Panc1 (cell line): ENCODE data around the gene NEB. TPM values are rescaled to one million over a fixed set of nuclear protein-coding genes. Genes with fewer than 3 reads are reported as not detected.

Experiments used
- ATAC-seq: fragments of 200-7000 bp; cut with Tn5 transposase; 2 replicates; pipeline ENCODE4 v1.9.1; 2020; ENCODE audit warnings: mild to moderate bottlenecking, moderate library complexity
- BruUV-seq: library from RNA; stranded (reverse); fragments of 400-500 nt; replicated peaks from 2 replicates; lab custom pipeline; 2021; lab: Mats Ljungman, UMichigan
- CTCF ChIA-PET: fragments of 300-600 bp; sonication (Branson Sonifier 250); formaldehyde crosslinking; loops from one replicate; lab custom pipeline; 2022; ENCODE audit warnings: antibody characterized with exemption; lab: Charles Lee
- POLR2A ChIA-PET: fragments of 300-600 bp; sonication (Branson Sonifier 250); formaldehyde crosslinking; loops from one replicate; lab custom pipeline; 2022; ENCODE audit warnings: antibody characterized with exemption; lab: Charles Lee
- DNase-seq: peaks from one replicate; pipeline ENCODE4 v3.0.0-alpha.2; 2010; ENCODE audit warnings: low read depth, low spot score
- H3K27ac ChIP-seq: 2 replicates; pipeline ENCODE4 v1.5.1; 2011; ENCODE audit warnings: mild to moderate bottlenecking, low read length, inconsistent platforms
- H3K27me3 ChIP-seq: fragments of 200-500 bp; sonication (Bioruptor generic); 2 replicates; pipeline ENCODE4 v1.6.0; 2014; ENCODE audit warnings: low read length, inconsistent platforms; ENCODE audit not compliant: control insufficient read depth, insufficient read depth
- H3K36me3 ChIP-seq: fragments of 200-500 bp; sonication (Bioruptor generic); 2 replicates; pipeline ENCODE4 v1.5.1; 2014; ENCODE audit warnings: inconsistent platforms, mild to moderate bottlenecking, low read length, moderate library complexity; ENCODE audit not compliant: control insufficient read depth, insufficient read depth
- H3K4me1 ChIP-seq: 2 replicates; pipeline ENCODE4 v1.5.1; 2011; ENCODE audit warnings: inconsistent platforms, mild to moderate bottlenecking, low read length, moderate library complexity; ENCODE audit not compliant: control insufficient read depth, insufficient read depth
- H3K4me3 ChIP-seq, 2 experiments: 2 replicates each; pipeline ENCODE4 v1.5.1; 2011 to 2012; ENCODE audit warnings: low read depth in 2 of 2, low read length in 2 of 2, mild to moderate bottlenecking in 2 of 2, inconsistent platforms in 1 of 2, moderate library complexity in 1 of 2
- H3K9me3 ChIP-seq: fragments of 200-500 bp; sonication (Bioruptor generic); 2 replicates; pipeline ENCODE4 v1.5.1; 2014; ENCODE audit warnings: low read depth, mild to moderate bottlenecking, inconsistent platforms, low read length, moderate library complexity; ENCODE audit not compliant: control insufficient read depth, insufficient read depth
- POLR2AphosphoS5 ChIP-seq: IDR thresholded peaks from 2 replicates; pipeline ENCODE4 v1.6.1; 2012; ENCODE audit warnings: mild to moderate bottlenecking, low read depth, low read length, moderate library complexity
- SIN3A ChIP-seq: IDR thresholded peaks from 2 replicates; pipeline ENCODE4 v1.6.1; 2012; ENCODE audit warnings: low read depth, mild to moderate bottlenecking, low read length, moderate library complexity, borderline replicate concordance; ENCODE audit not compliant: insufficient read depth
- TCF7L2 ChIP-seq: IDR thresholded peaks from 2 replicates; pipeline ENCODE4 v1.6.1; 2011; ENCODE audit warnings: mild to moderate bottlenecking, low read depth, low read length, inconsistent platforms
- in situ Hi-C: cut with HindIII; loops from 2 replicates; pipeline ENCODE4 v1.10.0; 2016; ENCODE audit warnings: low sequenced_read_pairs, low pct_unique_long_range_greater_than_20kb
- intact Hi-C: fragments of 100-400 bp; cut with micrococcal nuclease; formaldehyde crosslinking; loops from one replicate; pipeline ENCODE4 v1.10.0; 2022; ENCODE audit not compliant: unreplicated experiment
- total RNA-seq: library from RNA; stranded (reverse); gene quantifications from one replicate; pipeline ENCODE4 v1.2.1, GENCODE V29; 2021; ENCODE audit not compliant: unreplicated experiment
- TF ChIP-seq, protein P1 (sequence below), 2 experiments: IDR thresholded peaks; 2 replicates each; pipeline ENCODE4 v1.6.1; 2011 to 2012; ENCODE audit warnings: low read depth in 2 of 2, control low read depth in 1 of 2, low read length in 1 of 2, mild to moderate bottlenecking in 1 of 2, moderate library complexity in 1 of 2; ENCODE audit not compliant: insufficient read depth in 1 of 2
- TF ChIP-seq, protein P2 (sequence below): fragments of 450-650 bp; IDR thresholded peaks from 2 replicates; pipeline ENCODE4 v1.5.1; 2017; ENCODE audit warnings: mild to moderate bottlenecking

Gene NEB
- total RNA-seq, 1 experiment from 2014 or later, result 0.10 TPM

DNA sequence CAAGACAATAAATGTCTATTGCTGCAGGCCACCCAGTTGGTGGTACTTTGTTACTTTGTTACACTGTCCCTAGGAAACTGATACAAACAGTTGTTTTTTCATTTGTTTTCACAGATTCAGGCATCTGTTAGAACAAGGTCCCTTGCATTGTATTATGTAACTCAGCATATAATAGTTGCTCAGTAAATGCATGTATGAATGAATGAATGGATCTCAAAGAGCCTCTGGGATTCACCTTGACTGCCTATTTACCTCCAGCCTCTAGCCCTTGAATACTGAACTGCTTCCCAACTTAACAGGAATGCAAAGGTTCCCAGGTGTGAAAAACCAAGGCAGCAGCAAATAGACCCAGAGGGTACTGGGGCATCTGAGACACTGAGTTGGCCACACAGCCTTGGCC, 27.4 kb upstream of the NEB start:
- DNase-seq, result no peak
- CTCF ChIA-PET, result no interaction called here
- Histone ChIP-seq H3K27ac (no peak overlapping the region), H3K4me3 (no peak overlapping the region), H3K4me1 (no peaks in the 10 kb centered on the region; the same call in 1 of the 2 replicates), H3K27me3 (no peaks in the 10 kb centered on the region), H3K36me3 (no peaks in the 10 kb centered on the region), H3K9me3 (no peaks in the 10 kb centered on the region)
- no TSS peak for BruUV-seq
- POLR2A ChIA-PET, result no interaction called here
- in situ Hi-C loops (no loop called here), intact Hi-C loops (no loop called here)
- TF ChIP-seq, protein P1, sequence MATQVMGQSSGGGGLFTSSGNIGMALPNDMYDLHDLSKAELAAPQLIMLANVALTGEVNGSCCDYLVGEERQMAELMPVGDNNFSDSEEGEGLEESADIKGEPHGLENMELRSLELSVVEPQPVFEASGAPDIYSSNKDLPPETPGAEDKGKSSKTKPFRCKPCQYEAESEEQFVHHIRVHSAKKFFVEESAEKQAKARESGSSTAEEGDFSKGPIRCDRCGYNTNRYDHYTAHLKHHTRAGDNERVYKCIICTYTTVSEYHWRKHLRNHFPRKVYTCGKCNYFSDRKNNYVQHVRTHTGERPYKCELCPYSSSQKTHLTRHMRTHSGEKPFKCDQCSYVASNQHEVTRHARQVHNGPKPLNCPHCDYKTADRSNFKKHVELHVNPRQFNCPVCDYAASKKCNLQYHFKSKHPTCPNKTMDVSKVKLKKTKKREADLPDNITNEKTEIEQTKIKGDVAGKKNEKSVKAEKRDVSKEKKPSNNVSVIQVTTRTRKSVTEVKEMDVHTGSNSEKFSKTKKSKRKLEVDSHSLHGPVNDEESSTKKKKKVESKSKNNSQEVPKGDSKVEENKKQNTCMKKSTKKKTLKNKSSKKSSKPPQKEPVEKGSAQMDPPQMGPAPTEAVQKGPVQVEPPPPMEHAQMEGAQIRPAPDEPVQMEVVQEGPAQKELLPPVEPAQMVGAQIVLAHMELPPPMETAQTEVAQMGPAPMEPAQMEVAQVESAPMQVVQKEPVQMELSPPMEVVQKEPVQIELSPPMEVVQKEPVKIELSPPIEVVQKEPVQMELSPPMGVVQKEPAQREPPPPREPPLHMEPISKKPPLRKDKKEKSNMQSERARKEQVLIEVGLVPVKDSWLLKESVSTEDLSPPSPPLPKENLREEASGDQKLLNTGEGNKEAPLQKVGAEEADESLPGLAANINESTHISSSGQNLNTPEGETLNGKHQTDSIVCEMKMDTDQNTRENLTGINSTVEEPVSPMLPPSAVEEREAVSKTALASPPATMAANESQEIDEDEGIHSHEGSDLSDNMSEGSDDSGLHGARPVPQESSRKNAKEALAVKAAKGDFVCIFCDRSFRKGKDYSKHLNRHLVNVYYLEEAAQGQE (IDR thresholded peaks at IDR 0.05; ENCODE audit: insufficient read depth in 1 of 2, low read depth in 2 of 2, low read length in 1 of 2), result no peak
- TF ChIP-seq POLR2AphosphoS5 (no peak), TCF7L2 (no peak), SIN3A (no peak)
- TF ChIP-seq, protein P2, sequence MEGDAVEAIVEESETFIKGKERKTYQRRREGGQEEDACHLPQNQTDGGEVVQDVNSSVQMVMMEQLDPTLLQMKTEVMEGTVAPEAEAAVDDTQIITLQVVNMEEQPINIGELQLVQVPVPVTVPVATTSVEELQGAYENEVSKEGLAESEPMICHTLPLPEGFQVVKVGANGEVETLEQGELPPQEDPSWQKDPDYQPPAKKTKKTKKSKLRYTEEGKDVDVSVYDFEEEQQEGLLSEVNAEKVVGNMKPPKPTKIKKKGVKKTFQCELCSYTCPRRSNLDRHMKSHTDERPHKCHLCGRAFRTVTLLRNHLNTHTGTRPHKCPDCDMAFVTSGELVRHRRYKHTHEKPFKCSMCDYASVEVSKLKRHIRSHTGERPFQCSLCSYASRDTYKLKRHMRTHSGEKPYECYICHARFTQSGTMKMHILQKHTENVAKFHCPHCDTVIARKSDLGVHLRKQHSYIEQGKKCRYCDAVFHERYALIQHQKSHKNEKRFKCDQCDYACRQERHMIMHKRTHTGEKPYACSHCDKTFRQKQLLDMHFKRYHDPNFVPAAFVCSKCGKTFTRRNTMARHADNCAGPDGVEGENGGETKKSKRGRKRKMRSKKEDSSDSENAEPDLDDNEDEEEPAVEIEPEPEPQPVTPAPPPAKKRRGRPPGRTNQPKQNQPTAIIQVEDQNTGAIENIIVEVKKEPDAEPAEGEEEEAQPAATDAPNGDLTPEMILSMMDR, result no peak
- no peak for ATAC-seq

DNA sequence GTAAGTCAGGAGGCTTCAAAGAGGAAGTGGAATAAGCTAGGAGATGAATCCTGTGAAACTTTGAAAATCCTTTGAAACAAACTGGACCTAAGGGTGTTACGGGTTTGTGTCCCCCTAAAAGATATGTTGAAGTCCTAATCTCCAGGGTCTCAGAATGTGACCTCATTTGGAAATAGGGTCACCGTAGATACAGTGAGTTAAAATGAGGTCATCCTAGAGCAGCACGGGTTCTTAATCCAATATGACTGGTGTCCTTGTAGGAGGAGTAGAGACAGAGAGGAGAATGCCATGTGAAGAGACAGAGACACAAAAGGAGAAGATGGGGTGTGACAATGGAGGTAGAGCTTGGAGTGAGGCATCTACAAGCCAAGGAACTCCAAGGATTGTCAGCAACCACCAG, 26.9 kb upstream of the NEB start:
- ATAC-seq, result no peak
- ChIA-PET POLR2A (no interaction called here), CTCF (no interaction called here)
- no peaks in the 10 kb centered on the region for H3K27me3 ChIP-seq
- no peak overlapping the region for H3K27ac ChIP-seq
- in situ Hi-C loops, result no loop called here
- no peaks in the 10 kb centered on the region for H3K36me3 ChIP-seq
- H3K9me3 ChIP-seq, result no peaks in the 10 kb centered on the region
- BruUV-seq, result no TSS peak
- H3K4me3 ChIP-seq, result no peak overlapping the region
- DNase-seq, result no peak
- intact Hi-C loops, result no loop called here
- TF ChIP-seq TCF7L2 (no peak), POLR2AphosphoS5 (no peak), SIN3A (no peak)
- TF ChIP-seq, protein P1 (IDR thresholded peaks at IDR 0.05; ENCODE audit: insufficient read depth in 1 of 2, low read depth in 2 of 2, low read length in 1 of 2), result no peak
- TF ChIP-seq, protein P2, result no peak
- H3K4me1 ChIP-seq, result no peaks in the 10 kb centered on the region; the same call in 1 of the 2 replicates
